ENCODE data around the gene LSM14A. TPM values are rescaled to one million over a fixed set of nuclear protein-coding genes. Genes with fewer than 3 reads are reported as not detected.

LSM14A gene
- total RNA-seq, 1 donor, result 191 TPM

- no peaks in the 10 kb centered on the region for H3K27me3 ChIP-seq (ENCODE audit: insufficient read depth, low read length)
- H3K4me1 ChIP-seq (ENCODE audit: insufficient read depth, low read length), result peaks cover 60% of the 10 kb centered on the region
- no peaks in the 10 kb centered on the region for H3K9me3 ChIP-seq (ENCODE audit: low read depth, low read length)
- no peak overlapping the region for H3K4me3 ChIP-seq (ENCODE audit: low read length)
Observed at GRCh38 chr19:34176581-34176980, 4.3 kb downstream of the LSM14A start.

GRCh38 chr19:34178274-34178610 lies 5.9 kb downstream of the LSM14A start:
- Histone ChIP-seq H3K4me1 (ENCODE audit: insufficient read depth, low read length) (peaks cover 59% of the 10 kb centered on the region), H3K4me3 (ENCODE audit: low read length) (no peak overlapping the region), H3K27me3 (ENCODE audit: insufficient read depth, low read length) (no peaks in the 10 kb centered on the region), H3K9me3 (ENCODE audit: low read depth, low read length) (no peaks in the 10 kb centered on the region)

- Histone ChIP-seq H3K4me3 (ENCODE audit: low read length) (no peak overlapping the region), H3K9me3 (ENCODE audit: low read depth, low read length) (no peaks in the 10 kb centered on the region), H3K4me1 (ENCODE audit: insufficient read depth, low read length) (peaks cover 59% of the 10 kb centered on the region), H3K27me3 (ENCODE audit: insufficient read depth, low read length) (no peaks in the 10 kb centered on the region)
Observed at GRCh38 chr19:34179066-34179465, 6.8 kb downstream of the LSM14A start.

GRCh38 chr19:34180273-34180672 lies 8.0 kb downstream of the LSM14A start:
- Histone ChIP-seq H3K4me3 (ENCODE audit: low read length) (no peak overlapping the region), H3K4me1 (ENCODE audit: insufficient read depth, low read length) (peaks cover 62% of the 10 kb centered on the region), H3K27me3 (ENCODE audit: insufficient read depth, low read length) (no peaks in the 10 kb centered on the region), H3K9me3 (ENCODE audit: low read depth, low read length) (no peaks in the 10 kb centered on the region)

DNA sequence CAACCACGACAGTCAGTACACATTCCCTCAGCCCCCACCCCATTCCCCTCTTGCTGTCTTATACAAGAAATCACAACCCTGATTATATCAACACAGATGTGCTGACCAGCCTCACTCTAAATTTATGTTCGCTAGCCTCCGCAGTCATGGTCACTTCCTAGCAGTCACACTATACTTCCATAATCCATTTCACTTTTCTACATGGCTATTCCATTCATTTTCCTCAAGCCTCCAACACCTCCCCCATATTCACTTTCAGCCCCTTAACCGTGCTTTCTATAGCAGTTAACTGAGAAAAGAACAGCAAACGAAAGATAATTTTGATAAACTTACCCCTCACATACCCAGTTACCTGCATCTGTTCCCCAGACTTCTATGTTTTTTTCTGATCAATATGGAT lies 8.4 kb downstream of the LSM14A start:
- peaks cover 61% of the 10 kb centered on the region for H3K4me1 ChIP-seq (ENCODE audit: insufficient read depth, low read length)

DNA sequence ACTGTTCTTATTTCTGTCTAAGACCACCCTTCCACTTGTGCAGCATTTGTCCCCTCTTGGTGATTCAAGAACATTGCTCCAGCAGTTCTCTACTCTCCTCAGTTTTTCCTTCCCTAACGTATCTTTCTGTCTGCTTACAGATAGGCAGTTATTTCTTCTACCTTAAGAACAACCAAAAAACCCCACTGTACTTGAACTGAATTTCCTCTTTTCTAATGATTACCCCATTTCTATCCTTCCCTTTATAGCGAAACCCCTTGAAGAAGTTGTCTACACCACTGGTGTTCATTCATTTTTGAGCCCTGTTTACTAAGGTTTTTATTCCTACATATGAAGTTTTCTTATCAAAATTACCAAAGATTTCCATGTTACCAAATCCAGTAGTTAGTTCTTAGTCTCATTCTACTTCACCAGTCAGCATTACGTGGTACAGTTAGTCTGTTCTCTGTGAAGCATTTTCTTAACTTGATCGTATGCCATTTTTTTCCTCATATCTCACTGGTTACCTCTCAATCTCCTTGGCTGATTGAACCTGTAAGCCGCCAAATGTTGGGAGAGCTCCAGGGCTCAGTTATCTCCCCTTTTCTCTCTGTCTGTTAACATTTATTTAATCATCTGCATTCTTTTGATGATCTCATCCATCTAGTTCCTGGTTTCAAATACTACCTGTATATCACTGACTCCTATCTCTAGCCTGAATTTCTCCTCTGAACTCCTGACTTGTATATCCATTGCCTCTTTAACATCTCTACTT lies 9.0 kb downstream of the LSM14A start:
- Histone ChIP-seq H3K27me3 (ENCODE audit: insufficient read depth, low read length) (no peaks in the 10 kb centered on the region), H3K9me3 (ENCODE audit: low read depth, low read length) (no peaks in the 10 kb centered on the region), H3K4me3 (ENCODE audit: low read length) (no peak overlapping the region), H3K4me1 (ENCODE audit: insufficient read depth, low read length) (peaks cover 59% of the 10 kb centered on the region)

More for the DNA sequence above, 8.4 kb downstream of the LSM14A start:
- no peaks in the 10 kb centered on the region for H3K27me3 ChIP-seq (ENCODE audit: insufficient read depth, low read length)
- no peak overlapping the region for H3K4me3 ChIP-seq (ENCODE audit: low read length)
- H3K9me3 ChIP-seq (ENCODE audit: low read depth, low read length), result no peaks in the 10 kb centered on the region

GRCh38 chr19:34182125-34182524 lies 9.8 kb downstream of the LSM14A start:
- Histone ChIP-seq H3K4me3 (ENCODE audit: low read length) (no peak overlapping the region), H3K27me3 (ENCODE audit: insufficient read depth, low read length) (no peaks in the 10 kb centered on the region), H3K9me3 (ENCODE audit: low read depth, low read length) (no peaks in the 10 kb centered on the region), H3K4me1 (ENCODE audit: insufficient read depth, low read length) (peaks cover 63% of the 10 kb centered on the region)

- no peak overlapping the region for H3K4me3 ChIP-seq (ENCODE audit: low read length)
- H3K9me3 ChIP-seq (ENCODE audit: low read depth, low read length), result no peaks in the 10 kb centered on the region
- H3K4me1 ChIP-seq (ENCODE audit: insufficient read depth, low read length), result peaks cover 65% of the 10 kb centered on the region
- no peaks in the 10 kb centered on the region for H3K27me3 ChIP-seq (ENCODE audit: insufficient read depth, low read length)
Observed at GRCh38 chr19:34184880-34185491, 12.7 kb downstream of the LSM14A start.

GRCh38 chr19:34186205-34186604 lies 13.9 kb downstream of the LSM14A start:
- Histone ChIP-seq H3K4me1 (ENCODE audit: insufficient read depth, low read length) (peaks cover 55% of the 10 kb centered on the region), H3K9me3 (ENCODE audit: low read depth, low read length) (no peaks in the 10 kb centered on the region), H3K27me3 (ENCODE audit: insufficient read depth, low read length) (no peaks in the 10 kb centered on the region), H3K4me3 (ENCODE audit: low read length) (no peak overlapping the region)

DNA sequence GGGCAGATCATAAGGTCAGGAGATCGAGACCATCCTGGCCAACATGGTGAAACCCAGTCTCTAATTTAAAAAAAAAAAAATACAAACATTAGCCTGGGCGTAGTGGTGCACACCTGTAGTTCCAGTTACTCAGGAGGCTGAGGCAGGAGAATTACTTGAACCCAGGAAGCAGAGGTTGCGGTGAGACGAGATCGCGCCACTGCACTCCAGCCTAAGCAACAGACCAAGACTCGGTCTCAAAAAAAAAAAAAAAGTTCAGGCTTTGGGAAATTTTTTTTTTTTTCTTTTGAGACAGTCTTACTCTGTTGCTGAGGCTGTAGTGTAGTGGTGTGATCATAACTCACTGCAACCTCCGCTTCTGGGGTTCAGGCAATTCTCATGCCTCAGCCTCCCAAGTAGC lies 14.7 kb downstream of the LSM14A start:
- Histone ChIP-seq H3K4me1 (ENCODE audit: insufficient read depth, low read length) (peaks cover 55% of the 10 kb centered on the region), H3K4me3 (ENCODE audit: low read length) (no peak overlapping the region), H3K27me3 (ENCODE audit: insufficient read depth, low read length) (no peaks in the 10 kb centered on the region), H3K9me3 (ENCODE audit: low read depth, low read length) (no peaks in the 10 kb centered on the region)

DNA sequence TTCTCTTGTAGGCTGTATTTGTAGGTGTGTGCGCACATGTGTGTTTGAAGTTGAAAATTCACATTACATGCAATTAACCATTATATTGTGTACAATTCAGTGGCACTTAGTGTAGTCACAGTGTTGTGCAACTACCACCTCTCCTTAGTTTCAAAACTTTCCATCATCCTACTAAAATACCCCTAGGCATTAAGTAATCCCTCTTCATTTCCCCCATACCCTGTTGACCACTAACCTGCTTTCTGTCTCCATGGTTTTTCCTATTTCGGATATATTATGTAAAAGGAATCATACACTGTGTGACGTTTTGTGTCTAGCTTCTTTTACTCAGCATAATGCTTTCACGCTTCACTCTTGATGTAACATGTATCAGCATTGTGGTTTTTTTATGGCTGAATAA lies 16.1 kb downstream of the LSM14A start:
- no peaks in the 10 kb centered on the region for H3K9me3 ChIP-seq (ENCODE audit: low read depth, low read length)
- peaks cover 56% of the 10 kb centered on the region for H3K4me1 ChIP-seq (ENCODE audit: insufficient read depth, low read length)
- no peaks in the 10 kb centered on the region for H3K27me3 ChIP-seq (ENCODE audit: insufficient read depth, low read length)
- no peak overlapping the region for H3K4me3 ChIP-seq (ENCODE audit: low read length)

GRCh38 chr19:34189199-34189916 lies 17.1 kb downstream of the LSM14A start:
- Histone ChIP-seq H3K4me1 (ENCODE audit: insufficient read depth, low read length) (peaks cover 53% of the 10 kb centered on the region), H3K4me3 (ENCODE audit: low read length) (no peak overlapping the region), H3K9me3 (ENCODE audit: low read depth, low read length) (no peaks in the 10 kb centered on the region), H3K27me3 (ENCODE audit: insufficient read depth, low read length) (no peaks in the 10 kb centered on the region)

DNA sequence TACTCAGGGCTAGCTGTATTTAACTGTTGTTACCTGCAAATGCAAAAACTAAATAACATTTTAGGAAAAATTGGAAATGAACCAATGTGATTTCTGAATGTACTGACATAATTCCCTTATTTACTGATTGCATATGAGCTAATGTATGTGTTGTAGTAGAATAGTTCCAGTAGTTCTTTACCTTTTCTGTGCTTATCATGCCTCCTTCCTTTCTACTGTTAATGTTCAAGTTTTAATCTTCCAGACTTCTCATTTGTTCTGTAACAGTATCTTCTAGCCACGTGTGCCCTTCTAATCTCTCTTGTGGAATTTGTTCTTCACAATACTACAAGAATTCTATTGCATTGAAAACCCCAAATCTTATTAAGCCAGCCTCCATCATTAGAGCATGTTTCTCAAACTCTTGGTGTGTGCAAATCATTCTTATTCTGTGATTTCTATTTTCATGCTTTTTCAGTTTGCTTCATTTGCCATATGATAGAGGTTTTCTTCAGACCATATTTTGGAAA lies 17.7 kb downstream of the LSM14A start:
- Histone ChIP-seq H3K4me3 (ENCODE audit: low read length) (no peak overlapping the region), H3K4me1 (ENCODE audit: insufficient read depth, low read length) (peaks cover 49% of the 10 kb centered on the region), H3K27me3 (ENCODE audit: insufficient read depth, low read length) (no peaks in the 10 kb centered on the region), H3K9me3 (ENCODE audit: low read depth, low read length) (no peaks in the 10 kb centered on the region)

GRCh38 chr19:34191355-34191962 lies 19.2 kb downstream of the LSM14A start:
- Histone ChIP-seq H3K4me3 (ENCODE audit: low read length) (no peak overlapping the region), H3K4me1 (ENCODE audit: insufficient read depth, low read length) (peaks cover 38% of the 10 kb centered on the region), H3K9me3 (ENCODE audit: low read depth, low read length) (no peaks in the 10 kb centered on the region), H3K27me3 (ENCODE audit: insufficient read depth, low read length) (no peaks in the 10 kb centered on the region)

GRCh38 chr19:34193439-34193838 lies 21.1 kb downstream of the LSM14A start:
- Histone ChIP-seq H3K4me3 (ENCODE audit: low read length) (no peak overlapping the region), H3K4me1 (ENCODE audit: insufficient read depth, low read length) (peaks cover 24% of the 10 kb centered on the region), H3K27me3 (ENCODE audit: insufficient read depth, low read length) (no peaks in the 10 kb centered on the region), H3K9me3 (ENCODE audit: low read depth, low read length) (no peaks in the 10 kb centered on the region)
